RPMI7951 (cell line): ENCODE results near the gene STAT1. TPM values are rescaled to one million over a fixed set of nuclear protein-coding genes. Genes with fewer than 3 reads are reported as not detected.

Experiments used
- DNase-seq: peaks from one replicate; pipeline ENCODE4 v3.0.0-alpha.2; 2012; ENCODE audit warnings: low read depth
- total RNA-seq: library from RNA; depleted of rRNA; stranded (reverse); fragments of >200 nt; shearing (Covaris generic); gene quantifications from 2 replicates; pipeline ENCODE4 v1.2.3, GENCODE V29; 2014

The STAT1 gene
- total RNA-seq, 1 experiment from 2014 or later, result 101 TPM

DNA sequence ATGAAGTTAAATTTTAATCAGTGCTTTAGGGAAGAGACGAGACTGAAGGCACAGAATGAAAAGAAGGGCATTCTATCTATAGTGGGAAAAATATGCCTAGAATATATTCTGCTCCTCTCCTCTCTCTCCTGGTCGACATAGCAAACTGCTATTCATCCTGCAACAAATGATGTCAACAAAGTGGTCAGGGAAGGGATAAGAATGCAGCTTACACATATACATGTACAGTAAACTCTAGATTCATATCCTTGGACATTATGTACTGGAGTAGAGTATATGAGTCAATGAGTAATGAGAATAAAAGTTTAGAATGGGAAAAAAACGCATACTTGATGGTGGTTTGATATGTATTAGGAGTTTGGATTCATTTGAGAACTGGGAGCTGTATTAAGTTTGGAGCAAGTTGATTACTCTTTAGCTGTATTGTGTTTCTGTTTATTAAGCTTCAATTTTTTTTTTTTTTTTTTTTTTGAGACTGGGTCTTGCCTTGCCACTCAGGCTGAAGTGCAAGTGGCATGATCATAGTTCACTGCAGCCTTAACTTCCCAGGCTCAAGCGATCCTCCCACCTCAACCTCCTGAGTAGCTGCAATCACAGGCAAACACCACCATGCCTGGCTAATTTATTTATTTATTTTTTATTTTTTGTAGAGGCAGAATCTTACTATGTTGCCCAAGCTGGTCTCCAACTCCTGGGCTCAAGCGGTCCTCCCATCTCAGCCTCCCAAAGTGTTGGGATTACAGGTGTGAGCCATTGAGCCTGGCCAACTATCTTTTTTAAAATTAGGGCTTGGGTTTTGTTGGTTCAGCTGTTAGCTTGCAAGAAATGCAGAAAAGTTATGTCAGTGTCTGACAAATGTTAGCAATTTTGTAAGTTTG lies 53.8 kb downstream of the STAT1 start:
- DNase-seq, result no peak

DNA sequence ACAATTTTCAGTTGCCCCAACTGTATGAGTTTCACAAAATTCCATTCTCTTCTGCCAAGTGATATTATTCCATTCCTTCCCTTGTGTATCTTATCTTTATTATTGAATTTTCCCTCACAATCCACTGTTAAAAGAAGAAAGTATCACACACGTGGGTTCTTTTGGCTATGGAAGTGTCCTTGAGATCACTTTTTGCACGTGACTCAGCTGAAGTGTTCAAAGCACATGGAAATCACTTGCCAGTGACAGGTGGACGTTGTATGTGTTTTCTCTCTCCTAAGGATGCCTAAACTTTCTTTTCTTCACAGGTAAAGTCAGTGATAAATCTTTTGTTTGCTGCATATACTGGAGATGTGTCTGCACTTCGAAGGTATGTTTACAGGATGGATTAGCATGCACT lies 60.7 kb downstream of the STAT1 start:
- DNase-seq, result no peak

DNA sequence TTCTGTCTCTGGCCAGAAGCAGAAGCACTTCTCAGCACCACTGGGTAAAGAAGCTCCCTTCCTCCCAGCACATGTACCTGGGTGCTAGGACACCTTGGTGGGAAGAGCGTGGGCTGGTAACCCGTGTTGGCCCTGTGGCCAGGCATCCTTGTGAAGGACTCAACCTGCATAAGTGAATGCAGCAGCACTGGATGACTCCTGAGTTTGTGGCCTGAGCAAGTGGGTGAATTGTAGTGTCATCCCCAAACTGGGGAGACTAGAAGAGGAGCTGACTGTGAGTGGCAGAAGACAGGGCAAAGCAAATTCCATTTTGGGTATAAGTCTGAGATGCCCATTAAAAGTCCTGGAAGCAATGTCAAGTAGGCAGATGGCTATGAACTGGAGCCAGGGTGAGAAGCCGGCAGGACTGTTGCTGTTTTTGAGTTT lies 63.4 kb downstream of the STAT1 start:
- DNase-seq, result no peak

DNA sequence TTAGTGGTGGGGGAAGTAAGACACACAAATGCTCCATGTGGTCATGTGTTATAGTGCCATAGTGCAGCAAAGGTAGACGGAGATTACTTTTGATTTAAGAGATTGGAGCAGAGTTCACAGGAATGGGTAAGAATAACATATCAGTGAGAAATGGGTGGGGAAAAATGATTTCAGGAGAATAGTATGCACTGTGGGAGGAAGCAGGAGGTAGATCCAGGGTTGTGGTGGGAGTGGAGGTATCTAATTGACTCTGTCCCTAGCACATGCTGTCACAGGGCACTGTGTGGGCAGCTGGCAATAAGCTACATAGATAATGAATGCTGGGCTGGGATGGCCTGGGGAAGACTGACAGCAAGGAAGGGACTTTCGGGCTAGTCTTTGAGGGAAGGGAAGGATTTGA lies 65.3 kb downstream of the STAT1 start:
- peak; percentile 40 for DNase-seq

DNA sequence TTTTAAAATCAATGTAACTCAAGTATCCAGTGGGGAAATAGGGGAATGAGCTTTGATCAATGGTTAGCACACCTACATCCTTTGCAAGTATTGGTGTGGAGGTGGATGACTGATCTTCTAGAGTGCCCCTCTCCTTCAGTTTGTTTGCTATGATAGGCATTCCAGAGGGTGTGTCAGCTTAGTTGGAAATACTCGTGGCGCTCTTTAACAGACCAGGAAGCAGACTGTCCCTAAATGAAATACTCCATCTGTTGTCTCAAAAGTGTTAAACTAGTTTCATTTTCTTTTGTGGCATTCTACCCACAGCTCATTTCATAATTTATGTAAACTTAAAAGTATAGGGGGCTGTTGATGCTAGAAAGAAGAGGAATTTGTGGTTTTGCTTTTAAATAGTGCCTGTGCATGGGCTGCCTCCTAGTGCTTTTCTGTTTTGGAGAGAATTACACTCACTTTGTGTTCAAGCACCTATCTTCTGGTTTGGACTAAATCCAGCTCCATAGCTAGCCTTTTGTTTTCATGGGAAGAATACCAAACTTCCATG lies 66.2 kb downstream of the STAT1 start:
- DNase-seq, result peak; percentile 70

DNA sequence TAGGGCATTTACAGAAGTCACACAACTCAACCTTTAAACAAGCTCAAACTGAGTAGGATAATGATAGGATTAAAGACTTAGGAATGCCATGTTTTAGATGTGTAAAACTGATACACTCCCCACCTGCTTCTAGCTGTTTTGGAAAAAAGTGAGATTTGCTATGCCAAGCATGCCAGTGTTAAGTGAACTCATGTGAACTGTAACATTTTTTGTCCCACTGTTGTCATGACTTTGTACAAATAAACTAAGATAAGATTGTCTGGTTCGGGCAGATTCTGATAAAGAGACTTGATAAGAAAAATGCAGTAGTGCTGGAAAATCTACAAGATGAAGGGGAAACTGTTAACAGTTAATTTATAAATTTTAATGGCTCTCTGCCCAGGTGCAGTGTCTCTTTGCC lies 66.8 kb downstream of the STAT1 start:
- DNase-seq, result peak; percentile 51

DNA sequence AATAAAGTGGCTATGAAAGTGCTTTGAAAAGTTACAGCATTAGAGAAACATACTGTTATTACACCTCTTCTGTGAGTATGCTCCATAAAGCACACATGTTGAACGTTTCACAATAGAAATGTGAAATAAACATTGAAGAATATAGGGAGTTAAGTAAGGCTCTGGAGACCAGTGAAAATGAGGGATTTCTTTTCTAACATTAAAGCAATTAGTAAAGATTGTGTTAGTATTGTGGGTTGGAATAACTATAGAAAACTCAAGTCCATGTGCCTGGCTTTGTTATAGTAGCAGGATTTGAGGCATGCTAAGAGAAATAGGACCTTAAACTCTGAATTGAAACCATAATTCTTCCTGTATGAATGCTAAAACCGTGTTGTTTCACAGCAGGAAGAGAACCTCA lies 70.3 kb downstream of the STAT1 start:
- DNase-seq, result no peak

DNA sequence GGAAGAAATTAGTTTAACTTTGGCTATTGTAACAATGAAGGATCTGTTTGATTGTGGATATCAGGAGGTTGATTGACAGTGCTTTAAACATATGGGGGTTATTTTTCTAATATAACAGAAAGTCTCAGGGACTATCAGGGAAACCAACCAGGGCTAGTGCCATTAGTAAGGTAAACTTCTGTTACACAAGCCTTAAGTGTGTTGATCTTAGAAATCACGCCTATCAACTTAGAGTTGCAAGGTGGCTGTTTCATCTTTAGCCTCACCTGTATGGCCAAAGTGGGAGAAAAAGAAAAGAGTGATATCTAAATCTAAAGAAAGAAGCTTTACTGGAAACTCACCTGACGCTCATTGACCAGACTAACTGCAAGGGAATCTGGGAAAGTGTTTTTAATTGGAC lies 71.3 kb downstream of the STAT1 start:
- no peak for DNase-seq

DNA sequence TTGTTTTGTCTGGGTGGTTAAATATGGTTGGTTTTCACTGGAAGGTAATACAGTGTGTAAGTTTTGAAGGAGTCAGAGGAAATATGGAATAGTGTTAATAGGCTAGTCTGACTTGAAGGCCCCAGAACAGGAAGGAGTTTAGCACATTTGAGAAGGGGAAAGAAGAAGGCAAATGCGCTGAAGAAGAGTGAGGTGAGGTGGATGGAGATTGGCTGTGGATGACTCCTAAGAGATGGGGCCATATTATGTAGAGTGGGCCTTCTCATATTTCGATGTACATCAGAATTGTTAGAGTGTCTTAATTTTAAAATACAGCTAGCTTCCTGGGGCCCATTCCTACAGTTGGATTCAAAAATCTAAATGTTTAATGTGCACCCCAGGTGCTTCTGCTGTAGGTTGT lies 72.4 kb downstream of the STAT1 start:
- DNase-seq, result no peak

DNA sequence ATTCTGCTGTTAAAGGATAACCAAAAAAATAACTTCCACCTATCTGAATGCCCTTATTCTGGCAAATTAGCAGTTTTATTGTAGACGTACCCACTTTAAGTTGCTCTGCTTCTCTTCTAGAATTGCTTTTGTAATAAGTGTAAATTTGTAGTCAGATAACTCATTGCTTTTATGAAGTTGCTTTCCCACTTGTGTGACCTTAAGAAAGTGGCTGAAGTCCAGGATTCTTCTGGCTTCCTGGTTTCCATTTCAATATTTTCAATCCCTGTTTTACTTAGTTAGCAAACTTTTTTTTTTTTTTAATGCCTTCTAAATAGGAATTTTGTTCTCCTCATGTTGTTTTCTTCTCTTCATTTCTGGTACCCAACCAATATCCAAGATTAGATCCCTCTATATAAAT lies 73.5 kb downstream of the STAT1 start:
- DNase-seq, result no peak

DNA sequence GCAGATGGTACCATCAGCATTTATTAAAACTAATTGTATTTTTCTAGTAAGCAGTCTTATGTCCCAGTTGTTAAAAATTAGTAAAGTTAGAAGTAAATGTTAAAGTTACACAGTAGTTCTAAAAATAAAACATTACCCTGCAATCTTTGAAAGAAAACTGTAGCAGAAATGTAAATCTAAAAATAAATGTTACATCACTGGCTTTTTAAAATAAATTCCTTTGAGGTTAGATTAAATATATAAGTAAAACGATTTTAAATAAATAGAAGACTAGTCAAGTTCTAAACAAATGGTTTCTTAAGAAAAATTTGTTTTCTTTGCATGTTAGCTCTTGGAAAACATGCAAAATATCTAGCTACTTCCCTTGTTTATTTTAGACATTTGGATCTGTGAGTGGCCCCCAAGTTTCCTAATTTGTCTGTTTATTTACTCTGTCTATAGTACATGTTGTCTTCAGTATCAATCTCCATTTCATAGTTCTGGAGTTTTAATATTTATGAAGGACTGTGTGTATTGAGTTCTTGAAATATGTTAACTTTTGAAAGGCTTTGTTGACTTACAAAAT lies 75.1 kb downstream of the STAT1 start:
- no peak for DNase-seq

DNA sequence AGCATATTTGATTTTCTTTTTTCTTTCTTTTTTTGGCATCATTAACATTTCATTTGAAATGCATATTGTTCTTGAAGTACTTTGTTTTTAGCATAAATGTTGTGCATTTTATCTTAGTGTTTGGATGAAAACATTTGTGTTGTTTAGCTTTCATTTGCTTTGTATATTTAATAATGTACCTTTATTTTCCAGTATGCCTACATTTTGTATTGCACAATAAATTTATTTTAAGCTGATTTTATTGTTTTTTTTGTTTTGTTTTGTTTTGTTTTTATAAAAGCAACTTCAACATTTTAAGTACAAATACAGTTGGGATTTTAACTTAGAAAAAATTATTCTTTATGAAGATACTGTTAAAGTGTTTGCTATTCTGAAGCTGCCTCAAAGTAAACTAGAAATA lies 78.9 kb downstream of the STAT1 start:
- no peak for DNase-seq

DNA sequence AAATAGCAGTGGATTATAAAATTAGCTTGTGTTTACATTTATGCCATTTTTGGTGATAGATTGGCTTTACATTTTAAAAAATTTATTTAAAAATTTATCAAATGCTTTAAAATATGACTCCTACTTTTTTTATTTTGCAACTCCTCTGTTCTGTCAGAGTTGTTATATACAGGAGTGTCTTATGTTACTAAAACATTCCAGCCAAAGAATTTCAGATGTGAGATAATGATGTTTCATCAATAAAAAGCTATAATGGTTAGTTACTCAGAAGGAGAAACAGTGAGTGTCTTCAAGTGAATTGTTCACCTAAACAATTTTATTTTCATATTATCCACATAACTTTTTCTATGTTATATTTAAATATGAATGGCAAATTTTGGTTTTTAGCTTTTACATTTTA lies 80.6 kb downstream of the STAT1 start:
- no peak for DNase-seq

DNA sequence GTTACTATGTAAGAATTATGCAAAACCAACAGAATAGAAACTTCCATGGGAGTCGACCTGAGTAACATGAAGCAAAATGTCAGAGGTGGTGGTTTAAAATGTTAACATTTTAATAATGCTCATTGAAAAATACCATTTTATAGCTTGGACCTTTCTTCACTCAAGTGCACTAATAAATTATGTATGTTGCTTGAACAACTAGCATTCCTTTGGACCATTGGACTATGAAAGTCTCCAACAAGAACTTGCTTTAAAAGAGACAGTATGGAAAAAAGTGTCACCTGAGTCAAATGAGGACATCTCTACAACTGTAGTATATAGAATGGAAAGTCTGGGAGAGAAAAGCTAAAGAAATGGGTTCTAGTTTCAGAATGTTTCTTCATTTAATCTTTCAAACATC lies 81.5 kb downstream of the STAT1 start:
- no peak for DNase-seq

DNA sequence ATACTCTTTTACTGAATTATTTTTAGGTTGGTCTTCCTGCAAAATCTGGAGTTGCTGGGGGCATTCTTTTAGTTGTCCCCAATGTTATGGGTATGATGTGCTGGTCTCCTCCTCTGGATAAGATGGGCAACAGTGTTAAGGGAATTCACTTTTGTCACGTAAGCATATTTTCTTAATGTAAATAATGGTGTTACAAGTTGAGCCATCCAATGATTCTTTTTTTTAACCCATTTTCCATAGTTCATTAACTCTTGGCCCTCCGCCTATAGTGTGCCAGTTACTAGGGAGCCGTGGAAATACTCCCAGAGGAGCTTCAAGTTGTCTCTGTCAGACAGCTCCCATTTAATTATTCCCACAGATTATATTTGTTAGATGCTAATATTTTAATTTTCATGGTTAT lies 83.6 kb downstream of the STAT1 start:
- DNase-seq, result no peak

DNA sequence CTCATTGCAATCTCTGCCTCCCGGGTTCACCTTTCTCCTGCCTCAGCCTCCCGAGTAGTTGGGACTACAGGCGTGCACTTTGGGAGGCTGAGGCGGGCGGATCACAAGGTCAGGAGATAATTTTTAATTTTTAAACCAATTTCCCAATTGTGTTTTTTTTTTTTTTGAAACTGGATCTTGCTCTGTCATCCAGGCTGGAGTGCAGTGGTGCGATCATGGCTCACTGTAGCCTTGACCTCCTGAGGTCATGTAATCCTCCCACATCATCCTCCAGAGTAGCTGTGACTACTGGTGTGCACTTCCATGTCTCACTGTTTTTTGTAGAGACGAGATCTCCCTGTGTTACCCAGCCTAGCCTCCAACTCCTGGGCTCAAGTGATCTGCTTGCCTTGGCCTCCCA lies 84.1 kb downstream of the STAT1 start:
- no peak for DNase-seq

DNA sequence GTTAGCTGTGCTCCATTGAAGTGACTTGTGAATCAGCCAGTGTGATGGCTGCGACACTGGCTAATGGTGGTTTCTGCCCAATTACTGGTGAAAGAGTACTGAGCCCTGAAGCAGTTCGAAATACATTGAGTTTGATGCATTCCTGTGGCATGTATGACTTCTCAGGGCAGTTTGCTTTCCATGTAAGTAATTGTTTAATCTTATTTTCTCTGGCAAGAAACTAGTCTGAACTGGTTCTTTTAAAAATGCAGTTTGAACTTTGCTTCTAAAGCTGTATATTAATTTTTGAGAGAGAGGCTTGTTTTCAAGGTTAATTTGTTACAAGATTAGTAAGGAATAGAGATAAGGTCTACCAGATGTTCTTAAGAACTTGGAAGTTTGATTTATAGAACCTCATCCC lies 86.7 kb downstream of the STAT1 start:
- peak; percentile 42 for DNase-seq

DNA sequence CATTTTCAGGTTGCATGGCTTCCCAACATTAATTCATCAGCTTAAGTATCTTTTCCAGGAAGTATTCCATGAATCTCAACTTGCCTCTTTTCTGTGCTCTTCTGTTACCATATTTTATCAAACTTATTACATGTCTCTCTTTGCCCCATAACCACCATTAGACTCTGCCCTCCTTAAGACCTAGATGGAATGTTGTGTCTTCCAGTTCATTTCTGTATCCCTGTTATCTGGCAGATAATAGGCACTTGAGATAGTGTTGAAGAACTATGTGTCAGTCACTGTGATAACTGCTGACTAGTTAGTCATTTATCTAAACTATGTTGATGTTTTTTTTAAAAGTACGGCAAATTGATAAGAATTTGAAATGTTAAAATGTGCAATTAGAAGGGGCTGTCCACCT lies 91.6 kb downstream of the STAT1 start:
- DNase-seq, result no peak

DNA sequence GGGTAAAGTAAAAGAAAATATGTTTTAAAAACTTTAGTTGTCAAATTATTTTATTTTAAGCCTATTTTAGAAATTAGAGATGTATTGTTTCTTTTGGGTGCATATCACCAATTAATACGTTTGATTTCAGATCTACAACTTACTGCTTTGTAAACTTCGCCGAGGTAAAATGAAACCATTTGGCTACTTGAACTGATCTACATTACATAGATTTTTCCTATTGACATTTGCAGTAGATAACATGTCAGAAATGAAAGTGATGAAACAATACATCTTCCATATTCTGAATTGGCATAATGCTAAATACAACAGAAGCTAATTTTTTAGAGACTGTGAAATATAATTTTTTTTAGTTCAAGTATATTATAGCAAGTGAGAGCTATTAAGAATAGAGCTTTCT lies 93.9 kb downstream of the STAT1 start:
- DNase-seq, result no peak
